ENCODE data around the gene GPR132.

- TF ChIP-seq, protein P1, sequence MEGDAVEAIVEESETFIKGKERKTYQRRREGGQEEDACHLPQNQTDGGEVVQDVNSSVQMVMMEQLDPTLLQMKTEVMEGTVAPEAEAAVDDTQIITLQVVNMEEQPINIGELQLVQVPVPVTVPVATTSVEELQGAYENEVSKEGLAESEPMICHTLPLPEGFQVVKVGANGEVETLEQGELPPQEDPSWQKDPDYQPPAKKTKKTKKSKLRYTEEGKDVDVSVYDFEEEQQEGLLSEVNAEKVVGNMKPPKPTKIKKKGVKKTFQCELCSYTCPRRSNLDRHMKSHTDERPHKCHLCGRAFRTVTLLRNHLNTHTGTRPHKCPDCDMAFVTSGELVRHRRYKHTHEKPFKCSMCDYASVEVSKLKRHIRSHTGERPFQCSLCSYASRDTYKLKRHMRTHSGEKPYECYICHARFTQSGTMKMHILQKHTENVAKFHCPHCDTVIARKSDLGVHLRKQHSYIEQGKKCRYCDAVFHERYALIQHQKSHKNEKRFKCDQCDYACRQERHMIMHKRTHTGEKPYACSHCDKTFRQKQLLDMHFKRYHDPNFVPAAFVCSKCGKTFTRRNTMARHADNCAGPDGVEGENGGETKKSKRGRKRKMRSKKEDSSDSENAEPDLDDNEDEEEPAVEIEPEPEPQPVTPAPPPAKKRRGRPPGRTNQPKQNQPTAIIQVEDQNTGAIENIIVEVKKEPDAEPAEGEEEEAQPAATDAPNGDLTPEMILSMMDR (IDR thresholded peaks at IDR 0.05; ENCODE audit: poor library complexity, severe bottlenecking), result no peak
- TF ChIP-seq EP300 (conservative IDR thresholded peaks at IDR 0.05; ENCODE audit: poor library complexity, severe bottlenecking) (no peak), EZH2 (IDR thresholded peaks at IDR 0.05; ENCODE audit: borderline replicate concordance, insufficient read depth, low read length, poor library complexity, severe bottlenecking) (no peak), RAD21 (conservative IDR thresholded peaks at IDR 0.05) (no peak), MXI1 (conservative IDR thresholded peaks at IDR 0.05; ENCODE audit: poor library complexity, severe bottlenecking) (peak; percentile 52)
- TF ChIP-seq, protein P2, sequence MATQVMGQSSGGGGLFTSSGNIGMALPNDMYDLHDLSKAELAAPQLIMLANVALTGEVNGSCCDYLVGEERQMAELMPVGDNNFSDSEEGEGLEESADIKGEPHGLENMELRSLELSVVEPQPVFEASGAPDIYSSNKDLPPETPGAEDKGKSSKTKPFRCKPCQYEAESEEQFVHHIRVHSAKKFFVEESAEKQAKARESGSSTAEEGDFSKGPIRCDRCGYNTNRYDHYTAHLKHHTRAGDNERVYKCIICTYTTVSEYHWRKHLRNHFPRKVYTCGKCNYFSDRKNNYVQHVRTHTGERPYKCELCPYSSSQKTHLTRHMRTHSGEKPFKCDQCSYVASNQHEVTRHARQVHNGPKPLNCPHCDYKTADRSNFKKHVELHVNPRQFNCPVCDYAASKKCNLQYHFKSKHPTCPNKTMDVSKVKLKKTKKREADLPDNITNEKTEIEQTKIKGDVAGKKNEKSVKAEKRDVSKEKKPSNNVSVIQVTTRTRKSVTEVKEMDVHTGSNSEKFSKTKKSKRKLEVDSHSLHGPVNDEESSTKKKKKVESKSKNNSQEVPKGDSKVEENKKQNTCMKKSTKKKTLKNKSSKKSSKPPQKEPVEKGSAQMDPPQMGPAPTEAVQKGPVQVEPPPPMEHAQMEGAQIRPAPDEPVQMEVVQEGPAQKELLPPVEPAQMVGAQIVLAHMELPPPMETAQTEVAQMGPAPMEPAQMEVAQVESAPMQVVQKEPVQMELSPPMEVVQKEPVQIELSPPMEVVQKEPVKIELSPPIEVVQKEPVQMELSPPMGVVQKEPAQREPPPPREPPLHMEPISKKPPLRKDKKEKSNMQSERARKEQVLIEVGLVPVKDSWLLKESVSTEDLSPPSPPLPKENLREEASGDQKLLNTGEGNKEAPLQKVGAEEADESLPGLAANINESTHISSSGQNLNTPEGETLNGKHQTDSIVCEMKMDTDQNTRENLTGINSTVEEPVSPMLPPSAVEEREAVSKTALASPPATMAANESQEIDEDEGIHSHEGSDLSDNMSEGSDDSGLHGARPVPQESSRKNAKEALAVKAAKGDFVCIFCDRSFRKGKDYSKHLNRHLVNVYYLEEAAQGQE (IDR thresholded peaks at IDR 0.05; ENCODE audit: borderline replicate concordance), result no peak
Measured at GRCh38 chr14:105019861-105020814, 45.1 kb downstream of the GPR132 start.
